Suppressor macrophage treated with lipopolysaccharide for 1 hour (primary cell): ENCODE measurements around the gene MSL1.
"Not testable (repeated sequence)": the region's sequence is repeated elsewhere in the genome, so short reads cannot be mapped to it uniquely, and the experiment has no call there.

Experiments
- DNase-seq, 3 donors: peaks; one replicate each; pipeline ENCODE4 v3.0.0-alpha.2; 2020 to 2022

The MSL1 gene

GRCh38 chr17:40130352-40131042, 8.7 kb downstream of the MSL1 start:
- peak; percentile 82 to 90 (median 89) for DNase-seq

- DNase-seq: no peak
Measured at GRCh38 chr17:40134184-40134583, 12.4 kb downstream of the MSL1 start.

GRCh38 chr17:40135817-40136216, 14.0 kb downstream of the MSL1 start:
- no peak for DNase-seq

GRCh38 chr17:40139566-40140058, 17.8 kb downstream of the MSL1 start:
- DNase-seq: no peak

GRCh38 chr17:40143166-40143565, 21.4 kb downstream of the MSL1 start:
- not testable (repeated sequence) for DNase-seq

- DNase-seq: no peak
Measured at GRCh38 chr17:40145476-40145875, 23.7 kb downstream of the MSL1 start.

- DNase-seq: no peak
Measured at GRCh38 chr17:40148527-40148926, 26.8 kb downstream of the MSL1 start.

- no peak for DNase-seq
Measured at GRCh38 chr17:40150276-40150675, 28.5 kb downstream of the MSL1 start.

- DNase-seq: peak in 2 of 3 donors; percentile 31 to 52
Measured at GRCh38 chr17:40151414-40151963, 29.7 kb downstream of the MSL1 start.

- peak in 1 of 3 donors; percentile 13 for DNase-seq
Measured at GRCh38 chr17:40153603-40154236, 31.9 kb downstream of the MSL1 start.

GRCh38 chr17:40157973-40158372, 36.2 kb downstream of the MSL1 start:
- peak in 2 of 3 donors; percentile 14 to 25 for DNase-seq

- DNase-seq: peak; percentile 18 to 38 (median 30)
Measured at GRCh38 chr17:40158438-40159013, 36.8 kb downstream of the MSL1 start.

GRCh38 chr17:40159456-40159855, 37.7 kb downstream of the MSL1 start:
- DNase-seq: no peak

- no peak for DNase-seq
Measured at GRCh38 chr17:40167685-40168261, 46.0 kb downstream of the MSL1 start.

- peak; percentile 61 to 81 (median 74) for DNase-seq
Measured at GRCh38 chr17:40168262-40168832, 46.6 kb downstream of the MSL1 start.

- DNase-seq: no peak
Measured at GRCh38 chr17:40170325-40170724, 48.6 kb downstream of the MSL1 start.

- DNase-seq: no peak
Measured at GRCh38 chr17:40171750-40172149, 50.0 kb downstream of the MSL1 start.

GRCh38 chr17:40173091-40173777, 51.5 kb downstream of the MSL1 start:
- no peak for DNase-seq

- DNase-seq: no peak
Measured at GRCh38 chr17:40173778-40174135, 52.0 kb downstream of the MSL1 start.

GRCh38 chr17:40174514-40174913, 52.7 kb downstream of the MSL1 start:
- DNase-seq: no peak

- DNase-seq: no peak
Measured at GRCh38 chr17:40175928-40176753, 54.4 kb downstream of the MSL1 start.

GRCh38 chr17:40176754-40177110, 55.0 kb downstream of the MSL1 start:
- no peak for DNase-seq
